ENCODE data around the gene MED8.

MED8 gene

DNA sequence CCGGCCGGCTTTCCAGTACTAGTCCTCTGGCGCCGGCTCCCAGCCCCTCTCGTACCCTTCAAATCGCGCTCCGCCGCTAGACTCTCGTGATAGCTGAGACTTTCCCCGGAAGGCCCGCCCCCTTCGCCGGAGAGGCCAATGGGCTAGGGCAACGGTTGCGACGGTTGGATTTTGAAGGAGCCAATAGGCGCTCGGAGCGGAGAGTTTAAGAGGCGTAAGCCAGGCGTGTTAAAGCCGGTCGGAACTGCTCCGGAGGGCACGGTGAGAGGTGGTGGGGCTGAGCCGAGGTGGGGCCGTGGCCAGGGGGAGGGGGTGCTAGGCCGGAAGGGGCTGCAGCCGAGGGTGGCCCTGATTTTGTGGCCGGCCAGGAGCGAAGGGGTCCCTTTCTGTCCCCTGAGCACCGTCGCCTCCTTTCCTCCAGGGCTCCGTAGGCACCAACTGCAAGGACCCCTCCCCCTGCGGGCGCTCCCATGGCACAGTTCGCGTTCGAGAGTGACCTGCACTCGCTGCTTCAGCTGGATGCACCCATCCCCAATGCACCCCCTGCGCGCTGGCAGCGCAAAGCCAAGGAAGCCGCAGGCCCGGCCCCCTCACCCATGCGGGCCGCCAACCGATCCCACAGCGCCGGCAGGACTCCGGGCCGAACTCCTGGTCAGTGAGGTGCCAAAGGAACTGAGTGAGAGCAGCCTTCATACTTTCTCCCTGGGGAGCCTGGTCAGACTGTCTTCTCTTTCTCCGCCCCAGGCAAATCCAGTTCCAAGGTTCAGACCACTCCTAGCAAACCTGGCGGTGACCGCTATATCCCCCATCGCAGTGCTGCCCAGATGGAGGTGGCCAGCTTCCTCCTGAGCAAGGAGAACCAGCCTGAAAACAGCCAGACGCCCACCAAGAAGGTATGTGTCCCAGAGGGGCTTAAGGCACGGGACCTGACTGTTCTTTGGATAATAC is 30.6 kb downstream of the MED8 start, which contains the start of gene CDC20:
Gene CDC20 (plus strand): TSS at position 236 of the 948 bp plus-strand sequence. CDS start 235 bp downstream, at position 471.
- peak; percentile 93 to 96 for DNase-seq (ENCODE audit: low read depth in 1 of 2, low spot score in 1 of 2)

DNA sequence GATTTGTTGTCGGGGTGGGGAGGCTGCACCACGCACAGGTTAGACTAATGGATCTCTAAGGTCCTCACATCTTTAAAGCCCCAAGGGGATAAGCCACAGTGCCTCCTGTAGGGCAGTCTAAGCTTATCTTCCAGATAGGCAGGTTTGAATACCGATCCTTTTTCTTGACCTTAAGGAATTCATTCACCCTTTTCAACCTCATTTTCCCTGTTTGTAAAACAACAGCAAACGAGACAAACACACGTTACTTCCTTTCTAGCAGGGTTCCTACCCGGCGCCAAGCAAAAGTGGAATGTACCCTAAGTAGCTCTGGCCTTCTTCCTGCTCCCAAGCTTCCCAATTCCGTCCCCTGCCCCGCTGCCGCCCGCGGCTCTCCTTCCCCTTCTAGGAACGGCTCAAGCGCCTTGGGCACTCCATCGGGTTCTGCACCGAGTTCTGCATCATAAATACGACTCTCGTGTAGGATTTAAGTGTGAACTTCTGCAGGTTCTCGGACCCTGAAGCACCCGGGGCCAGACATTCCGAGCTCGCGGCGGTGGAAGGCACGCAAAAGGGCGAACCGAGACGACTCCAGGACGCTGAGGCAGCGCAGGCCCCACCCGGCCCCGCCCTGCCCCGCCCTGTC is 31.4 kb downstream of the MED8 start:
- no peak for DNase-seq (ENCODE audit: low read depth in 1 of 2, low spot score in 1 of 2)

DNA sequence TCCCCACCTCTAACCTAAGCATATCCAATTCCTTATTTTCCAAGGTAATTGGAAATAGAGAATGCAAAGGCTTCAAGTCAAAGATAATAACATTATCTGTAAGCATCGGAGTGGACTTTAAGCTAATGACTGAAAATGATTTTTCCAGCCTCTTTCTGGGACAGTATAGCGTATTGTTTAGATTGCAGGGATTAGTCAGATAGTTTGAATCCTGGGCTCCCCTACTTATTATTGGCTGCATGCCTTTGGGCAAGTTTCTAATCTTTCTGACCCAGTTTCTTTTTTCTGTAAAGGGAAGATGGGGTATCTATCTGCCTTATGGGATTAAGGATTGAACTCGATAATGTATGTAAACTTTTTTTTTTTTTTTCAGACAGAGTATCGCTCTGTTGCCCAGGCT is 32.3 kb downstream of the MED8 start:
- no peak for DNase-seq (ENCODE audit: low read depth in 1 of 2, low spot score in 1 of 2)

DNA sequence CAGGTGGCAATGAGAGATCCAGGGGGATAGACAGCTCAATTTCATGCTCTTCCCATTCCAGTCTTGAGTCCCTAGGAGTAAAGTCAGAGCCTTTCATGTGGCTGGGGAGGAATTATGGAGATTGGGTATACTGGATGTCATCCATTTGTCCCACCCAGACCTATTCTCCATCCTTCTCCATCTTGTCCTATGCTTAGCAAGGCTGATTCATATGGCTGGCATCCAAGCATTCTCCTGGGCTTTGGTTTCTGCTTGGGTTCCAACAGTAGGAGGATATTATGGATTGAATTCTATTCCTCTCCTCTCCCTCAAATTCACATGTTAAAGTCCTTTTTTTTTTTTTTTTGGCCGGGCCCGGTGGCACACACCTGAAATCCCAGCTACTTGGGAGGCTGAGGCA is 34.7 kb downstream of the MED8 start:
- no peak for DNase-seq (ENCODE audit: low read depth in 1 of 2, low spot score in 1 of 2)

DNA sequence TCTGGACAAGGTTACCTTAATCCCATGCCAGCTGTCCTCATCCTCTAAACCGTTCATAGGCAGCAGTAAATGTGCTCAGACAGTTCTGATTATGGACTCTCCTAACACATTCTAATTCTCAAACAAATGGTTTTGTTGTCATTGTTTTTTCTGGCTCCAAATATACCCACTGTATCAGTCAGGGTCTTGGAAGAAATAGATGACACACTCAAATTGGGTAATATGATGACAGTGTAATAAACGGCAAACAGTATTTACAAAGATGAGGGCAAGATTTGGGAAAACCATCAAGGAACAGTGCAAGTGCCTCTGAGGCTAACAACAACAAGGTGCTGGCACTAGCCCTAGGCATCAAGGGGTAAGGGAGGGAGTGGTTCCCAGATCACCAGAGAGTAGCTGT is 35.1 kb downstream of the MED8 start:
- no peak for DNase-seq (ENCODE audit: low read depth in 1 of 2, low spot score in 1 of 2)

DNA sequence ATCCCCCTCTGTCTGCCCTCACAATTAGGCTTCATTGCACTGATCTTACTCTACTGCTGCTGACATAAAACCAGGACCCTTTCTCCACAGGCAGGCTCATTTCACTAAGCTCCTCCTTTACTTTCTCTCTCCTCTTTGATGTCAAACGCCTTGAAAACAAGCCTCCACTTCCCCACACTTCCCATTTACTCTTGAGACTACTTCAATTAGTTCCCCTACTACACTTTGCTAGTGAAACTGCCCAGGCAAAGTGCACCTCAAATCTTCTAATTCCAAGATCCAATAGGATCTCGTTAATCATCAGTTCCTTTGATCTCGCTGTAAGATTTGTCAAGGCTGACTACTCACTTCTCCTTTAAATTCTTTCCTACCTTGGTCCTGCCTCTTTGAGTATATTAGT is 36.7 kb downstream of the MED8 start:
- DNase-seq (ENCODE audit: low read depth in 1 of 2, low spot score in 1 of 2): no peak

DNA sequence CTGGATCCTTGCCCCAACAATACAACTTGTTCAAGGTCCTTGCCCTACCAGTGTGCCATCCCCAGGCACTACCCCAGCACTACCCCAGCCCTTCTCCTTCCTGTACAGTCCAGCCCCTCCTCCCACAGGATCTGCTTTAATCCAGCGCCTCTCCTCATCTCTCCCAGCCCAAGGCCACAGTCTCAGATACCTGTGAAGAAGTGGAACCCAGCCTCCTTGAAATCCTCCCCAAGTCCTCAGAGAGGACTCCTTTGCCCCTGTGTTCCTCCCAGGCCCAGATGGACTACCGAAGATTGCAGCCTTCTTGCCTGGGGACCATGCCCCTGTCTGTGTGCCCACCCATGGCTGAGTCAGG is 37.3 kb downstream of the MED8 start:
- no peak for DNase-seq (ENCODE audit: low read depth in 1 of 2, low spot score in 1 of 2)

DNA sequence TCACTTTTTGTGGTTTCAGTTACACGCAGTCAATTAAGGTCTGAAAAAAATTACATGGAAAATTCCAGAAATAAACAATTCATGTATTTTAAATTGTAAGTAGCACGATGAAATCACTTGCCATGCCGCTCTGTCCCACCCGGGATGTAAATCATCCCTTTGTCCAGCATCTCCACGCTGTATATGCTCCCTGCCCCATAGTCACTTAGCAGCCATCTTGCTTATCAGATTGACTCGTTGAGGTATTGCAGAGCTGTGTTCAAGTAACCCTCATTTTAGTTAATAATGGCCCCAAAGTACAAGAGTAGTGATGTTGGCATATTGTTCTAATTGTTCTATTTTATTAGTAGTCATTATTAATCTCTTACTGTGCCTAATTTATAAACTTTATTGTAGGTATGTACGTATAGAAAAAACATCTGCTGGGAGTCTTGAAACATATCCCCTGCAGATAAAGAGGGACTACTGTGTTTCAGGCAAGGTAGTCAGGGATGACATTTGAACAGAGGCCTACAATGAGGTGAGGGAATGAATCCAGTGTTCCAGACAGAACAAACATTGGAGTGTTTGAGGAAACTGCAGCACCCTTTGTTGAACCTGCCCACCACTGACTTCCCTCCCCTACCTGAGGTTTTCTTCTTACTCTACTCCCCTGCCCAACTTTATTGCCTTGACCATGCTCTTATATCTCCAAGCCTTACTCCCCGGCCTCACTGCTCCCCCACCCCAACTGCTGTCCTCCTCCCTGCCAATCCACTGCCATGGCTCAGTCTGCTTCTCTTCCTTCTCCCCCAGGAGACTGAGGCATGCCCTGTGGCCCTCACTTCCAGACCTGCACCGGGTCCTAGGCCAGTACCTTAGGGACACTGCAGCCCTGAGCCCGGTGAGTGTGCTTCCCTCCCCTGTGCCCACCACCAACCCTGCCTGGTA is 37.9 kb downstream of the MED8 start:
- DNase-seq (ENCODE audit: low read depth in 1 of 2, low spot score in 1 of 2): no peak

DNA sequence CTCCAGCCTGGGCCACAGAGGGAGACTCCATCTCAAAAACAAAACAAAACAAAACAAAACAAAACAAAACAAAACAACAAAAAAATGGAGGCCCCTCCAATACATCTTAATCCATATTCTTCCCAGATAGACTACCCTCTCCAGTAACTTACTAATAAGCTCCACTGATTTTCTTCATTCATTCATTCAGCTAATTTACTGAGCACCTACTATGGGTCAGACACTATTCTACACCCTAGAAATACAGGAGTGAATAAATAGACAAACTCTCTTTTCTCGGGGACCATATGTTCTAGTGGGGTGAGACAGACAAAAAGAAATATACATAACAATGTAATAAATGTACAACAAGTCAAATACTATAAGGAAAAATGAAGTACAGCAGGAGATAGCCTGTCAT is 38.6 kb downstream of the MED8 start:
- DNase-seq (ENCODE audit: low read depth in 1 of 2, low spot score in 1 of 2): no peak

DNA sequence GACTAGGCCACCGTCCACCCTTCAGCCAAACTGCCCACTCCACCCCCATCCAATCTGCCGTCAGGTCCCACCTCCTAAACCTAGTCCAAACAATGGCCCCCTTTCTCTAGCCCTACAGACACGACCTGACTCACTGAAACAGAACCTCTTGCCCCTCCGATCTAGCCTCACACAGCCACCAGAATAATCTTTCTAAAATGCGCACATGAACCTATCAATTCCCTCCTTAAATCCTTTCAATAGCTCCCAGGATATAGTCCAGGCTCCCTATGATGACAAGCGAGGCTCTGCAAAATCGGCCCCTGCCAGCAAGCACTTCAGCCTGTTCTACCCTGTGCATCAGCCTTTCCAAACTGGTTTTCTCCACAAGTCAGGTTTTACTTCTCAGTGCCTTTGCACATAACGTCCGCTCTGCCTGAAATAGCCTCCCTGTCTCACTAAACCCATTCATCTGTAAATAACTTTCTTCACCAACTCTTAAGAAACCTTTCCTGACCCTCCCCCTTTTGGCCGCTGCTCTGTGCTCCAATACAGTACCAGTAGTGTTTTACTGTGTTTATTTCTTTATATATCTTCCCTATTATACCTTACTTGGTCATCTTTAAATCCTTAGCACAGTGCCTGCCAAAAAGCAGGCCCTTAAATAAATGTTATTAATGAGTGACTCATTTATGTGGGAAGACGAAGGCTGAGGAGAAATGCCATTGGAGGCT is 39.9 kb downstream of the MED8 start:
- no peak for DNase-seq (ENCODE audit: low read depth in 1 of 2, low spot score in 1 of 2)

DNA sequence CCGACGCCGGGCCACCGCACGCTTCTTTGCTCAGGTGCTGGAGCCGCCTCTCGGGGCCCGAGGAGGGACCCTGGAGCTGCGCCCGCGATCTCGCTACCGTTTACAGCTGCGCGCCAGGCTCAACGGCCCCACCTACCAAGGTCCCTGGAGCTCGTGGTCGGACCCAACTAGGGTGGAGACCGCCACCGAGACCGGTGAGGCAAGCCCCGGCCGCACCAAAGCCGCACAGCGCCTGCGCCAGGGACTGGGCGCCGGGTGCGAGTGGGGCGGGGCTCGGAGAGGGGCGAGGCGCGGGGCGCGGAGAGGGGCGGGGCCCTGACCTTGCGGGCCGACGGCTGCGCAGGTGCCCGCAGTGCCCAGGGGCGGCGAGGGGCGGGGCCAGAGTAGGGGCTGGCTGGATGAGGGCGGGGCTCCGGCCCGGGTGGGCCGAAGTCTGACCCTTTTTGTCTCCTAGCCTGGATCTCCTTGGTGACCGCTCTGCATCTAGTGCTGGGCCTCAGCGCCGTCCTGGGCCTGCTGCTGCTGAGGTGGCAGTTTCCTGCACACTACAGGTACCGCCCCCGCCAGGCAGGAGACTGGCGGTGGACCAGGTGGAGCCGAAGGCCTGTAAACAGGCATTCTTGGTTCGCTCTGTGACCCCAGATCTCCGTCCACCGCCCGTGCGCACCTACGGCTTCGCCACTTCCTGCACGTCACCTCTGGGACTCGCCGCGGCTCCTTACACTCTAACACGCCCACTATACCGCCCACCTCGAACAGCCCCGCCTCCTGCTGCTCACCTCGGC is 40.6 kb downstream of the MED8 start:
- peak in 1 of 2 donors; percentile 43 for DNase-seq (ENCODE audit: low read depth in 1 of 2, low spot score in 1 of 2)

DNA sequence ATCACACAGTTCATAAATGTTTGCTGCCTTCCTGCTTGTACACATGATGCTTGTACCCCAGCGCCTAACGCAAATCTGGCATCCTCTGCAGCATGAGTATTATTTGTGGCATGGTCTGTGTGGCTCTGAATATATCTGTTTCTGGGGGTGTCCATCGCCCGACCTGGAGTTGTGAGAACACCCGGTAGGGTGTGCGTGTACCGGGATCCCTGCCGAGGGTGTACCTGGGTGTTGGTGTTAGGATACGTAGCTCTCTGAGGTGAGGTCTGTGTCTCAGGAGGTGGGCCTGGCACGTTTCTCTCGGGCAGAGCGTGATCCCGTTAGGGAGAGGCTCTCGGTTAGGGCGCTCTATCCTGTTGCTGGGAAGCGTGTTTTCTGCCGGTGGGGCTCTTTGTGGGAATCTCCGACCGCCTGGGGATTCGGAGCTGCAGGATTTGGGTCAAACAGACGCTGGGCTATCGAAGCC is 41.2 kb downstream of the MED8 start:
- no peak for DNase-seq (ENCODE audit: low read depth in 1 of 2, low spot score in 1 of 2)

DNA sequence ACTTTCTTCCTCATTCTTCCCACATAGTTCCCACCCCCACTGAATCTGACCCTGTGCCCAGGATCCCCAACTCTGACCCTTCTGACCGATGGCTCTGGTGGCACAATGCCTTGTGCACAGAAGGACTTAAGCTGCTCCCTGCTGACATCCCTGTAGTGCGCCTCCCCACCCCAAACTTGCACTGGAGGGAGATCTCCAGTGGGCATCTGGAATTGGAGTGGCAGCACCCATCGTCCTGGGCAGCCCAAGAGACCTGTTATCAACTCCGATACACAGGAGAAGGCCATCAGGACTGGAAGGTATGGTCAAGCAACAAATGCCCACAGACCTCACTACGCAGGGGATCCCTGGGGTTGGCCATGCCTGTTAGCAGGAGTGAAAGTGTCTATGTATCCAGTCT is 43.0 kb downstream of the MED8 start:
- DNase-seq (ENCODE audit: low read depth in 1 of 2, low spot score in 1 of 2): no peak

DNA sequence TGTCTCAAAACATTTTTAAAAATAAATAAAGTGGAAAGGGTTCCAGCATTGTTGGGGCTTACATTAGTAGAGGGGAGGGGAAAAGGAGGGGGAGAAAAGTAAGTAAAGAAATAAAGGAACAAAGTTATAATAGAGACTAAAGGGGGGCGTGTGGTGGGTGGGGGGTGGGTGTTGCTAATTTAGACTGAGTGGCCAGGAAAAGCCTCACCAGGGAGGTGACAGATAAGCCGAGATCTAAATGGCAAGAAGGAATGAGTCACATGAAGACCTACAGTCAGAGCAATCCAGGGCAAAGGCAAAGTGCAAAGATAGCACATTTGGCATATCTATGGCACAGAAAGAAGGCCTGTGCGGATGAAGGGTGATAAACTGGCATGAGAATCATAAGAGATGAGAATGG is 44.5 kb downstream of the MED8 start:
- DNase-seq (ENCODE audit: low read depth in 1 of 2, low spot score in 1 of 2): no peak

DNA sequence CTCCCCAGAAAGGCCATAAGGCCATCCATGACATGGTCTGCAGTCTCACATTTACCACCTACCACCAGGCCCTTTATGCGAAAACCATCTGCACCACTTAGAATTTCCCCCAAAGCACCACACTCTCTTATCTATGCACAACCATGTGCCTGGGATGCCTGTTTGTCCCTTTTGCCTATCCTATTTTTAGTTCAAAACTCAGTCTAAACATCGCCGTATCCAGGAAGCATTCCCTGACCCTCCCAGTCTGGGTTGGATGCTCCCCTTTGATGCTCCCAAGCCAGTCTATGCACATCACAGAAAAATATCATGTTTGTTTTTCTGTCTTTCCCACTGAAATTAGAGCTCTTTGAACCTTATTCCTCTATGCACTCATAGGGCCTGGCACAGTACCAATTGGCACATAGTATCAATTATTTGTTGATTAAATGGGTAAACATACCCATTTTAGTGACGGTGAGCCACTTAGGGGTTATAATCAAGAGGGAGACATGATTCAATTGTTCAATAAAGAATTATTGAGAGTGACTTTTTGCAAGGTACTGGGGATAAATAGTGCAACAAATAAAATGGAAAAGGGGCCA is 45.2 kb downstream of the MED8 start:
- DNase-seq (ENCODE audit: low read depth in 1 of 2, low spot score in 1 of 2): no peak

DNA sequence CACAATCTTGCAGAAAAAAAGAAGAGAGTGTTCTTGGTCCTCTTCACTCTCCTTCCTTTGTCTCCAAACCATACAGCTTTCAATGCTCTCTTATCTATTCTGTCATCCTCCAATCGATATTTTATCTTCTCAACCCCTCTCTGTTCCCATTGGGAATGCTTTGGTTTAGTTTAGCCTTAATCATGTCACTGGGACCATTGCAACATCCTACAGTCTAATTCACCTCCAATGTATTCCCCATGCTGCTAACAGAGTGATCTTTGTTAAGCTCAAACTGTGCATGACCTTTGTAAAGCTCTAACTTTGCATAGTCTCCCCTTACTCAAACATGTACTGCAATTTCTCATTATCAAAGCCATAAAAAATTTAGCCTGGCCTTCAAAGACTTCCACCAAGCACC is 49.0 kb downstream of the MED8 start:
- DNase-seq (ENCODE audit: low read depth in 1 of 2, low spot score in 1 of 2): no peak

DNA sequence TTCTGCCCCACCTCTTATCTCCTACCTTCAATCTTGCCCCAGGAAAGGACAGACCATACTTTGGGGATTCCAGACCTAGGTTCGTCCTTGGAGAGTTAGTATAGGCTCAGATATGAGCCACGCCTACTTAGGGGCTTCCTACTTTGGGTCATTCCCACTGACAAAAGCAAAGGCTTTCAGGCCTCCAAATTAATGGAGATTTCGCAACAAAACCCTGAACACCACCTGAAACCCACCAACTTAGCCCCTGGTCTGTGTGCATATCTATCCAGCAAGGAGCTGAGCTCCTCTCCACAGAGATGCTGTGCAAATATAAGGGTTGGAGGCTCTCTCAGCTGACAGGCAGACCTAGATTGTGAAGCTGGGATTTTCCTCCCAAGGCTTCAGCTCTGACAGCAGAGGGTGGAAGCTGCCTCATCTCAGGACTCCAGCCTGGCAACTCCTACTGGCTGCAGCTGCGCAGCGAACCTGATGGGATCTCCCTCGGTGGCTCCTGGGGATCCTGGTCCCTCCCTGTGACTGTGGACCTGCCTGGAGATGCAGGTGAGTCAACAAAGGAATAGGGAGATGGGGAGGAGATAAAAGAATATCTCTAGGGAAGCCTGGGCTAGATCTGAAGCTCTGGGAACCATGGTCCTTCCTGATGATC is 49.9 kb downstream of the MED8 start:
- no peak for DNase-seq (ENCODE audit: low read depth in 1 of 2, low spot score in 1 of 2)

DNA sequence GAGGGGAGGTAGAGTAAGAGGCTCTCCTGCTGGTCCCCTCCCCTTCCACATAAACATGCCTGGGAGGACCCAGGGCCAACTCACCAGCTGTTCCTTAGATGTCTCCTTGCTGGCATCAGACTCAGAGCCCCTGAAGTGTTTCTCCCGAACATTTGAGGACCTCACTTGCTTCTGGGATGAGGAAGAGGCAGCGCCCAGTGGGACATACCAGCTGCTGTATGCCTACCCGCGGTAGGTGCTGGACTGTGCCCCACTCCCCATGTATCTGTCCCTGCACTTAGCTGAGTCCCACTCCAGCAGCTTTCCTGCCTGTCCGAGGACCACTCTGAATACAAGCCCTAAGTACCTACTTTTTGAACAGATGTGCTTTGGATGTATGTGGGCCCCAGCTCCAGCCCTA is 51.6 kb downstream of the MED8 start:
- DNase-seq (ENCODE audit: low read depth in 1 of 2, low spot score in 1 of 2): no peak

DNA sequence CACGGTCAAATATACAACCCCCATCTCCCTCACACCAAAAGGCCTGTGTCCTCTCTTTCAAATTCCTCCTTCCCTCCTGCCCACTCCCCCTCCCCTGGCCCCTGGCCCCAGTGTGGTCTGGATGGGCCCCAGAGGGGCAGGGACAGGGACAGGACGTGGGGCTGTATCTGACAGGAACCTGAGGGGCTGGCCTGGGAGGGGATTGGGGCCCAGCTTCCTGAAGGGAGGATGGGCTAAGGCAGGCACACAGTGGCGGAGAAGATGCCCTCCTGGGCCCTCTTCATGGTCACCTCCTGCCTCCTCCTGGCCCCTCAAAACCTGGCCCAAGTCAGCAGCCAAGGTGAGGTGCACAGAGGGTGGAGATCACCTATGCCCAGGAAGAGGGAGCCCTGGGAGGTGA is 52.0 kb downstream of the MED8 start, which contains the start of gene MPL:
Gene MPL (plus strand): TSS at position 231 of the 400 bp plus-strand sequence. CDS start 31 bp downstream, at position 262.
- no peak for DNase-seq (ENCODE audit: low read depth in 1 of 2, low spot score in 1 of 2)
